Activated CD4-positive, alpha-beta T cell treated with anti-CD3 and anti-CD28 coated beads, Interleukin-2, amount 50 U/mL, for 1 hour (primary cell): ENCODE measurements around the gene TASOR2.

Source experiments
- DNase-seq: peaks from one replicate; pipeline ENCODE4 v3.0.0-alpha.2; 2020

TASOR2 gene

DNA sequence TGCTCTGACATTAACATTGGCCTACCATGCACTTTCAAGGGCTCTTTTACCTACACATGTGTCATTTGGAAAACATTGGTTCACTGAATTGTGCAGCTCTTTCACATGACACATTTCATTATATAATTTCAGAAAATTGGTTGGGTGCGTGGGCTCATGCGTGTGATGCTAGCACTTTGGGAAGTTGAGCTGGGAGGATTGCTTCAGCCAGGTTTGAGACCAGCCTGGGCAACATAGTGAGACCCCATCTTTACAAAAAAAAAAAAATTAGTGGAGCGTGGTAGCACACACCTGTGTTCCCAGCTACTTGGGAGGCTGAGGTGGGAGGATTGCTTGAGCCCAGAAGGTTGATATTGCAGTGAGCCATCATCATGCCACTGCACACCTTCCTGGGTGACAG is 3.9 kb downstream of the TASOR2 start:
- DNase-seq, result no peak

DNA sequence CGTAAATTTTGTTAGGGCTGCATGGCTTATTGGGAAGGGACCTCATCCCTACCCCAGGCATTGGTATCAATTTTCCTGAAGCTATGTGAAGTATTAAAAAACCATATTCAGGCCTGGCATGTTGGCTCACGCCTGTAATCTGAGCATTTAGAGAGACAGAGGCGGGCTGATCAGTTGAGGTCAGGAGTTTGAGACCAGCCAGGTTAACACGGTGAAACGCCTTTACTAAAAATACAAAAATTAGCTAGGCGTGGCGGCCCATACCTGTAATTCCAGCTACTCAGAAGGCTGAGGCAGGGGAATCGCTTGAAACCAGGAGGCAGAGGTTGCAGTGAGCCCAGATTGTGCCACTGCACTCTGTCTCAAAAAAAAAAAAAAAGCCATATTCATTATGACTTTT is 7.1 kb downstream of the TASOR2 start:
- no peak for DNase-seq

DNA sequence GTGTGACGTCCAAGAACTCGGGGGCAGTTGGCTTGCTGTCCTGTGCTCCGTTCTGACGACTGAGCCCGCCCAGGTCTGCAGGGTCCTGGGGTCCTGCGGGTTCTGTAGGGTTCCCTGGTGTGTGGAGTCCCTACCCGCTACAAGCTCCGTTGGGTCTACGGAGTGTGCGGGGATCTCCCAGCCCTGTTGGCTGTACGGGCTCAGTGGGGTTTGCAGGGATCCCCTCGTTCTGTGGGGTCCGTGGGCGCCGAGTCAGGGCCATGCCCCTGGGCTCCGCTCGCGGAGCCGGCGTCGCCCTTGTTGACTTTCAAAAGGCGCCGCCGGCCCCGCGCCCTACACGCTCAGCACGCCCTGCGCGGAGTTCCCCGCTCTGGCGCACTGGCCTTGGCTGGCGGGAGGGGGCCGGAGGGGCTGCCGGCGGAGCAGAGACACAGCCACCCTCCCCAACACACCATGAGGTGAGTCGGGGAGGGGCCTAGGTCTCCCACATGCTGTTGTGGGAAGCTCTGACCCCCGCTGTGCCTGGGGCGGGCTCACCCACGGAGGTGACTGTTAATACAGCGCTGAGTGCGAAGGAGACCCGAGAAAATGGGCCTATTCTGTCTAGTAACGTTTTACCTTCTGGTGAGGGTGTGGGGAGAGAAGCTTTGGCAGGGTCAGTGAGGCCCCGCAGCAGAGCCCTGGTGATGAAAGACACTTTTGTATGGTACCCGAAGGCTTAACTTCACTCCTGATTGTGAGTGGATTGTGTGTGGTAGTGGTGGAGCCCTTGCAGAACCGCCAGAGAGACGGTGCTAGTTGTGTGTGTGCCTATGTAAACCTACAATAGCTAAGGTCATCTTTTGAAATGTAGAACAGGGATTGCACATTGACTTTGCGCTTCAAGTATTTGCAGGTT is 8.1 kb downstream of the TASOR2 start:
- peak; percentile 68 for DNase-seq

GRCh38 chr10:5694573-5694972 is 9.9 kb downstream of the TASOR2 start:
- no peak for DNase-seq

GRCh38 chr10:5697342-5697741 is 12.7 kb downstream of the TASOR2 start:
- no peak for DNase-seq

DNA sequence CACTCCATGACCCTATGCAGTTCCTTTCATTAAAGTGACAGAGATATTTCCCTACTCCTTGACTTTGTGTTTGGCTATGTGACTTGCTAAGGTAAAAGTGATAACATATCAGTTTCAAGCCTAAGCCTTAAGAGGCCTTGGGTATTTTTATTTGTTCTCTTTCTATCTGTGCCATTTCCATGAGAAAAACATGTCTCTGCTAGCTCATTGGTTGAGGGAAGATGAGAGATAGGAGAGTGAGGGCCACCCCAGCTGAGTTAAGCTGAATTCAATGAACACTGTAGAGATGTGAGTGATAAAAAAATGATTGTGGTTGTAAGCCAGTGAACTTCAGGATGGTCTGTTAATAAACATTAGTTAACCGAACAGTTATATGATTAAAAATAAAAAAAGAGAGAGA is 13.4 kb downstream of the TASOR2 start:
- no peak for DNase-seq

DNA sequence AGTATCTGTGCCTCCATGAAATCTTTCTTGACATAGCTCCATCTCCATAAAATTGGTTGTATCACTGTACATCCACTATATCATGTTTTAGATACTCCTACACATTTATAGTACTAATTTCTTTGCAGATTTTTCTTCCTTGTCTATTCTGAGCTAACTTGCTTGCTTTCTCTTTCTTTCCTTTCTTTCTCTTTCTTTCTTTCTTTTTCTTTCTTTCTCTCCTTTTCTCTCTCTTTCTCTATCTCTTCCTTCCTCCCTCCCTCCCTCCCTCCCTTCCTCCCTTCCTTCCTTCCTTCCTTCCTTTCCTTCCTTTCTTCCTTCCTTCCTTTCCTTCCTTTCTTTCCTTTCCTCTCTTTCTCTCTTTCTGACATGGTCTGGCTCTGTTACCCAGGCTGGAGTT is 23.7 kb downstream of the TASOR2 start:
- DNase-seq, result no peak

DNA sequence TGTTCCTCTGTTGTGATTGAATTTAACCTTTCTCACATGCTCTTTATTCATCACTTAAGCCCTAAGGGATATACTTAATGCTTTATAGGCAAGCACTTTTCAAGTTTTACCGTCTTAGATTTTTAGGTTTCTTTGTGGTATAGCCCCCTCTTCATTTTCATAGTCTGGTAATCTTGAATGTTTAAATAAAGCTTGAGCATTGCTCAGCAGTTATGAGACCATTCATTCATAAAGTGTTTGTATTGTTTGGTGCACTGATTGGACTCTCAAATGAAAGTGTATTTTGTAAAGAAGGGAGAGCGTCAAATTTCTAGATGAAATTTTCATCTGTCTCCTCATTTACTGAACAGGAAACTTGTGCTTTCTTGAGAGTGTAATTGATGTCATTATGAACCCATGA is 25.2 kb downstream of the TASOR2 start:
- DNase-seq, result no peak

DNA sequence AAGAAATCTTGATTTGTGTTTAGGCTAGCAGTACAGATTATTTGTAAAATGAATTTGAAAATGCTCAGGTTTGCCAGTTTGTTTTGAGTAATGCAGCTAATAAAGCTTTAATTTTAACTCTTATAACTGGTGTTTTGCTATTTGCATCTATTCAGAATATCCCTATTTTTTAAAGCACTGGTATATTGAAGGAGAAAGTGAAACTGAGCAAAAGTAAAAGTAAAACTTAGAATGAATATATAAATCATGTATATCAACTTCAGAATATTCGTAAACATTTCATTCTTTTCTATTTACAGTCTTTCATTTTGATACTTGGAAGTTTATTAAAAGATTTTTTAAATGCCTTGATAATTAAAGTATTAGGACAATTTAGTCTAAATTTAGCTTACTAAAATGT is 26.2 kb downstream of the TASOR2 start:
- no peak for DNase-seq

GRCh38 chr10:5711642-5712041 is 27.0 kb downstream of the TASOR2 start:
- DNase-seq, result no peak

GRCh38 chr10:5719546-5719945 is 34.9 kb downstream of the TASOR2 start:
- no peak for DNase-seq

DNA sequence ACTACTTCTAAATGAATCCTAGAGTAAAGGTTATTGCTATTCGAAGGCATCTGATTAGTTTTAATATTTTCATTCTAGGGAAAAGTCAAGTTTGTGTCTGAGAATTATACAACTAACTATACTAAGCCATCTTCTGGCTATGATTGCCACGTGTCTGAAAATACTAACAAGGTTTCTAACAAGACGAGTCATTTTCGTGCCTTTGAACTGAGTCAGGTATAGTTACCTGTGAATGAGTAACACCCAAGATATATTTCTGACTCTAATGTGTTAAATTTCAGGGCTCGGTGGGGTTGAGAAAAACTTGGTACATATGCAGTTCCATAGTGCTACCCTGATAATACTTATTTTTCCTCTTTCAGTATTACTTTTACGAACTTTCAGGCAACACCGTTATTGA is 35.5 kb downstream of the TASOR2 start:
- DNase-seq, result no peak

DNA sequence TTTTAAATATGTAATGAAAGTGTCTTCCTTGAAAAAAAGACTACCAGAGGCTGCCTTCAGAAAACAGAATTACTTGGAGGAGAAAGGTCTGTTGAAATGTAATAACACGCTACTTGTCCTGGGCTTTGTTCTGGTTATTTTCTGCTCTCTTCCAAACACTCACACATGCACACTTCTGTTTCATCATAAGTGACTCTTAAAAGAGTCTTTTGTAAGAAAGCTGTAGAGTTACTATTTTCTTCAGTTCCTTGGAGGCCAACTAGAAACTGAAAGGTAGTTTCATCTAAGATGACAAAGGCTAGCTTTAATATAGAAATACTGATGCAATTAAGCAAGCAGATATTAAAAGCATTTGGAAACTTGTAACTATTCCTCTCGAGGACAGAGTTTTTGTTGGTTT is 39.1 kb downstream of the TASOR2 start:
- no peak for DNase-seq

- DNase-seq, result no peak
Measured at GRCh38 chr10:5730766-5731165, 46.1 kb downstream of the TASOR2 start.

DNA sequence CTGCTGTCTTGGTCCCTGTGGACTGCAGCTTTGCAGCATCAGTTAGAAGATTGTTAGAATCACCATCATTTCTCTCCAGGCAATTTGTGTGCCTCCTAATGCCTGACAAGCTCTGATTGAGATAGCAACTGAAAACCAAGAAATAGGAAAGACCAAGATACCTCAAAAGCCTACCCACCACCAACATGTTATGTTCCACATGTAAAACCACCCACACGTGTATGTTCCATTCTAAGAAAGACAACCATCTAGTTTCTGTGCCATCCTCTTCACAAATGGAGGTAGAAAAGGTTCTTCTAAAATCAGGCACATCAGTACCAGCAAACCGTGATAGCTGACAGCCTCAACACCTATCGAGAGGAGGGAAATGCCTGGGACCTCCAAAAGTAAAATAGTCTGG is 46.9 kb downstream of the TASOR2 start:
- no peak for DNase-seq

GRCh38 chr10:5732141-5732540 is 47.5 kb downstream of the TASOR2 start:
- no peak for DNase-seq
